Measurements from ENCODE around the gene ARRDC3.
A peak's percentile ranks its signal among the peaks of the same experiment; 100 is the strongest.

ARRDC3 gene

DNA sequence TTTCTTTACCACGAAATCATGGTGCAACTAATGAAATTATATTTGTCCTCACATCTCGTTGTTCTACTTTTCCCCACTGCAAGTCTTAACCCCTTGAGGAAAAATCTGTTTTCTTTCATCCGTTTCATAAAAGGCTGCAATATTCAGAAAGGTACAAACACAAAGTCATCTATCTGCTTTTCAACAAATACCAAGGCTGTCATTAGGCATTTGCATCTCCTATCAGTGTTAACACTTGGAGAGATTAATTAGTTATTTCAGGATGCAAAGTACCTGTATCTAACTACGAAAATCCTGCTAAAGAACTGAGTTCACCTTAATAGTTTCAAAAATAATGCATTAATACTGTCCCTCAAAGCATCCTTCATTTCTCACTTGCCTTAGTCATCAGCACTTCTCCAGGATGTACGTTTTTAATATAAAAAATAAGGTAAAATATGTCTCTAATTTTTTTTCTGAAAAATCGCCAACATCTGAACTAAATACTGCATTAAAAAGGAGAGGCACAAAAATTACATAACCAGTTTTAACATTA, 1.8 kb downstream of the ARRDC3 start:
- TF ChIP-seq CTCF (IDR thresholded peaks at IDR 0.05; ENCODE audit: borderline replicate concordance, control extremely low read depth, extremely low read depth, insufficient read depth, missing control alignments), result no peak
- no peak for DNase-seq (ENCODE audit: low spot score)
- in situ Hi-C loops (cut with MboI; ENCODE audit: low sequenced_read_pairs, unreplicated experiment), result loop anchor here (10.0 to 25.0 kb wide), 2 partner anchors 157 to 519 kb away; no protein-coding TSS in a partner anchor

- in situ Hi-C loops (cut with MboI; ENCODE audit: low sequenced_read_pairs, unreplicated experiment), result loop anchor here (10.0 to 25.0 kb wide), 2 partner anchors 156 to 518 kb away; no protein-coding TSS in a partner anchor
- peak; percentile 88 for DNase-seq (ENCODE audit: low spot score)
- no peak for TF ChIP-seq CTCF (IDR thresholded peaks at IDR 0.05; ENCODE audit: borderline replicate concordance, control extremely low read depth, extremely low read depth, insufficient read depth, missing control alignments)
Observed at GRCh38 chr5:91380491-91381238, 2.5 kb downstream of the ARRDC3 start.

DNA sequence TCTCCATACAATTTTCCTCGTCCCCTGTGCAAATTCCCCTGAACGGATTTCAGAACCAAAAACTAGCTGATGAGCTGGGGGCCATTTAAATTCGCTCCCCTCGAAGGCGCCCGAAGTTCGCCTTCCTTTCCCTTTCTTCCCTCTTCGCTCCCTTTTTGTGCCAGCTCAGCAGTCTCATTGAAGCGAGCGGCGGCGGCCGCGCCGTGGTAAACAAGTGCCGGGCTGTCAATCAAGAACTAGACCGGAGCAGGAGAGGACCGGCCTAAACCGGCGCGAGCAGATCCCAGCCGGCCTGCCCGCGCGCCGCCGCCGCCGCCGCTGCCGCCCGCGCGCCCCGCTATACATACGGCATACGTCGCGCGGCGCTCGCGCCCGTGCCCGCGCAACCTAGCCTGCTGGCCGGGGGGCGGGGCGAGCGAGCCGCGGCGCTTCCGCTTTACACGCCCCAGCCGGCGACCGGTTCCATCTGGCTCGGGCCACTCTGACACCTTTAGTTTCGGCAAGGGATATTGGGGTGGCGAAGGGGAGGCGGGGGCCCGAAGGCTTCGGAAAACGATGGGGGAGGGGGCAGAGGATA, 3.1 kb downstream of the ARRDC3 start:
- in situ Hi-C loops (cut with MboI; ENCODE audit: low sequenced_read_pairs, unreplicated experiment), result loop anchor here (10.0 to 25.0 kb wide), 2 partner anchors 155 to 518 kb away; no protein-coding TSS in a partner anchor

DNA sequence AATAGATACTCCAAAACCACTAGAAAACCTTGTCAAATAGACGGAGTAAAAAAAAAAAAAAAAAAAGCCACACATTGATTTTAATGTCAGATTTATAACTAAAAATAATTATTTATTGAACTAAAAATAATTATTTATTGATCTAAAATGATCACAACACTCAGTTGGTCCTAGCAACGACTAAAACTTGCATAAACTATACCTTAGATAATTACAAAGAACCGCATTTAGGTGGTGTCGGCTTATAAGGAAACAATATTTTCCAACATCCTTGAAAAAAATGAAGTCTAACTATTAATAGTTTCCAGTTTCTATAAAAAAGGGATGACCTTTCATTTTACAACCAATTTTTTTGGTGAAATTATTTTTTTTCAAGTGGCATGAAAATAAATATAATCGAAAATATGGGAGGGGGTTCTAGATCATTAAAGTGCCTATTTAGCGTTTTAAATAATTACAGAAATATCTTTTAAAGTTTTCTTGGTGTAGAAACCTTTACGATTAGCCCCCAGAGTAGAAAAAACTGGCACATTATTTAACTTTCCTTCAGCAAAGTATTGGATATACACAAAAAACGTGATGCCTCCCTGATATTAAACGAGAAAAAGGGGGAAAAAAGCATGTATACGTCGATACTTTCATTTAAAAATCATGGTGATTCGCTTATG, 3.7 kb downstream of the ARRDC3 start:
- in situ Hi-C loops (cut with MboI; ENCODE audit: low sequenced_read_pairs, unreplicated experiment), result loop anchor here (25.0 kb wide), 1 partner anchor 517 kb away; no protein-coding TSS in a partner anchor
- TF ChIP-seq CTCF (IDR thresholded peaks at IDR 0.05; ENCODE audit: borderline replicate concordance, control extremely low read depth, extremely low read depth, insufficient read depth, missing control alignments), result no peak
- DNase-seq (ENCODE audit: low spot score), result no peak

More for the DNA sequence above, 3.1 kb downstream of the ARRDC3 start:
- no peak for TF ChIP-seq CTCF (IDR thresholded peaks at IDR 0.05; ENCODE audit: borderline replicate concordance, control extremely low read depth, extremely low read depth, insufficient read depth, missing control alignments)
- DNase-seq (ENCODE audit: low spot score), result peak; percentile 89

- in situ Hi-C loops (cut with MboI; ENCODE audit: low sequenced_read_pairs, unreplicated experiment), result loop anchor here (25.0 kb wide), 1 partner anchor 516 kb away; no protein-coding TSS in a partner anchor
- TF ChIP-seq CTCF (IDR thresholded peaks at IDR 0.05; ENCODE audit: borderline replicate concordance, control extremely low read depth, extremely low read depth, insufficient read depth, missing control alignments), result no peak
- no peak for DNase-seq (ENCODE audit: low spot score)
Observed at GRCh38 chr5:91378752-91379211, 4.3 kb downstream of the ARRDC3 start.

DNA sequence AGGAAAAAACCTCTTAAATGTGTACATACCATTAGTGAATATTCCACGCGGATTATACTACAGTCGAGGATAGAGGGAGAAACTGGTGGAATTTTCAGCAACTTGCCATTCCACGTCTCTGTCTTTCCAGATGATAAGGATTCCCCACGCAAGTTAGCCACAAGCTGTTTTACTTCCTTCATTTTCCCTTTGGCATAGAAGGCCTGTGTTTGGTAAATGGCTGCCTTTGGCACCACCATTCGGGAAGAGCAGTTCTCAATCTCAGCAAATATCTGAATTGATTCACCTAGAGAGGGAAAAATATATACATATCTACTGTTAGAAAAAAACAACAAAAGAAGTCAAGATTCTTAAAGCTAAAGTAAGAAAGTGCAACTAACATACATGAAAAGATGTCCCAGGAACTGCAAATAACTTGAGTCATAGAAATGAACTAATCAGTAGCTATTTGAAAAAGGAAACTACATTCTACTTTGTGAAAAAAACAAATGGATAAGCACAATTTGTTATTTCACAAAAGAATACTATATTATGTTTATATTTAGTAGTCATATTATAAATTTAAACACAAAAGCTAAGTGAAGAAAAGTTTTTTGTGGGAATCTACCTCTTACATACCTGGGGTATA, 8.1 kb downstream of the ARRDC3 start:
- no peak for DNase-seq (ENCODE audit: low spot score)

More for the DNA sequence above, 8.1 kb downstream of the ARRDC3 start:
- in situ Hi-C loops (cut with MboI; ENCODE audit: low sequenced_read_pairs, unreplicated experiment), result loop anchor here (25.0 kb wide), 1 partner anchor 513 kb away; no protein-coding TSS in a partner anchor
- TF ChIP-seq CTCF (IDR thresholded peaks at IDR 0.05; ENCODE audit: borderline replicate concordance, control extremely low read depth, extremely low read depth, insufficient read depth, missing control alignments), result no peak
